NCI-H2107 (cell line): Measurements from ENCODE around the gene PCDHB9.
"Not testable (repeated sequence)": the region's sequence is repeated elsewhere in the genome, so short reads cannot be mapped to it uniquely, and the experiment has no call there.

Experiments used
- DNase-seq: peaks from one replicate; lab custom pipeline; 2025; lab: John Stamatoyannopoulos, UW

The PCDHB9 gene

DNA sequence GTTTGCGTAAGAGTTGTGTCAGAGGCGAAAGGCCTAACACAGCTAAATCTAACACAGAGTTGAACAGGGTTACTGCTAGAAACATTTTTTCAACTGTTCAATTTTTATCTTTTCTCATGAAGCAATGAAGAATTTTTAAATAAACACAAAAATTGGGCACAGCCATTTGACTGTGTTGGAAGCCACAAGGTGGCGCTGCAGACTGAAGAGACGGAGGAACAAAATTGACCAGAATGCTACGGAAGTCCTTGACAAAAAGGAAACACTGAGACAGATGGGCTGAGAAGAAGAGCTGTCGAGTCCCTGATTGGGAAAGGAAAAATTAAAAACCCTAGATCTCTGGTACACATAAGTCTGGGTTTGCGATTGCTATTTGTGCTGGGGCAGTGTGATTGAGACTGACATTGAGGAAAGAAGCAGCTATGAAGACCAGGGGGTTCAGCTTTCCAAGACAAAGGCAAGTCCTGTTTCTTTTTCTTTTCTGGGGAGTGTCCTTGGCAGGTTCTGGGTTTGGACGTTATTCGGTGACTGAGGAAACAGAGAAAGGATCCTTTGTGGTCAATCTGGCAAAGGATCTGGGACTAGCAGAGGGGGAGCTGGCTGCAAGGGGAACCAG is at the start of gene PCDHB9:
Gene PCDHB9 (plus strand): TSS at position 265 of the 616 bp plus-strand sequence. CDS start 158 bp downstream, at position 423.
- DNase-seq: peak; percentile 12

DNA sequence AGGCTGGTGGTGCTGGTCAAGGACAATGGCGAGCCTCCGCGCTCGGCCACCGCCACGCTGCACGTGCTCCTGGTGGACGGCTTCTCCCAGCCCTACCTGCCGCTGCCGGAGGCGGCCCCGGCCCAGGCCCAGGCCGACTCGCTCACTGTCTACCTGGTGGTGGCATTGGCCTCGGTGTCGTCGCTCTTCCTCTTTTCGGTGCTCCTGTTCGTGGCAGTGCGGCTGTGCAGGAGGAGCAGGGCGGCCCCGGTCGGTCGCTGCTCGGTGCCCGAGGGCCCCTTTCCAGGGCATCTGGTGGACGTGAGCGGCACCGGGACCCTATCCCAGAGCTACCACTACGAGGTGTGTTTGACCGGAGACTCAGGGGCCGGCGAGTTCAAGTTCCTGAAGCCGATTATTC is 49.6 kb upstream of the PCDHB9 start:
- DNase-seq: not testable (repeated sequence)

DNA sequence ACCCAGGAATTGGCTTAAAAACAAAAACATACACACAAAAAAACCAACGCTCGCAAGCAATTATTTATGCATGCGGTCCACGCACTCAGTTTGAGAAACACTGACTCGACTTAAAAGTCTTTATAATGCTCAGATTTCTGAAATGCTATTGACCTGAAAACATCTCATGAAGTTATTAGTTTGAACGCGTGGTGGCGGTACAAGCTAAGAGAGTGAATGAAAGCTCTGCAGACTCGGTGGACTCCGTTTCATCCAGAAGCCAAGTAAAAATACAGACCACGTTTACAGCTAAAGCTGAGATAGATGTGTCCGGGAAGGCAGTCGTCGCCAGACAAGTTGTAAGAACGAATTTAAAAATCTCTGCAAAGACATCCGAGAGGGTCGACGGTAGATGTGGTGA is 37.1 kb upstream of the PCDHB9 start, which contains the start of gene PCDHB6:
Gene PCDHB6 (plus strand): TSS at position 246 of the 400 bp plus-strand sequence. CDS start 201 bp downstream, outside the sequence.
- DNase-seq: no peak

DNA sequence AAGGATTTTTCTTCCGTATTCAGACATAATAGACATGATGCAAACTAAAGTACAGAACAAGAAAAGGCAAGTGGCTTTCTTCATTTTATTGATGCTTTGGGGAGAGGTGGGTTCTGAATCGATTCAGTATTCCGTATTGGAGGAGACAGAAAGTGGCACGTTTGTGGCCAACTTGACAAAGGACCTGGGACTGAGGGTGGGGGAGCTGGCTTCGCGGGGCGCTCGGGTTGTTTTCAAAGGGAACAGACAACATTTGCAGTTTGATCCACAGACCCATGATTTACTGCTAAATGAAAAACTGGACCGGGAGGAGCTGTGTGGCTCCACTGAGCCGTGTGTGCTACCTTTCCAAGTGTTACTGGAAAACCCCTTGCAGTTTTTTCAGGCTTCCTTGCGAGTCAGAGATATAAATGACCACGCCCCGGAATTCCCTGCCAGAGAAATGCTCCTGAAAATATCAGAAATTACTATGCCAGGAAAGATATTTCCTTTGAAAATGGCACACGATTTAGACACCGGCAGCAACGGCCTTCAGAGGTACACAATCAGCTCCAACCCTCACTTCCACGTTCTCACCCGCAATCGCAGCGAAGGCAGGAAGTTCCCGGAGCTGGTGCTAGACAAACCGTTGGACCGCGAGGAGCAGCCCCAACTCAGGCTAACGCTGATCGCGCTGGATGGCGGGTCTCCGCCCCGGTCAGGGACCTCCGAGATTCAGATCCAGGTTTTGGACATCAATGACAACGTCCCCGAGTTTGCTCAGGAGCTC is 36.6 kb upstream of the PCDHB9 start:
- DNase-seq: no peak

DNA sequence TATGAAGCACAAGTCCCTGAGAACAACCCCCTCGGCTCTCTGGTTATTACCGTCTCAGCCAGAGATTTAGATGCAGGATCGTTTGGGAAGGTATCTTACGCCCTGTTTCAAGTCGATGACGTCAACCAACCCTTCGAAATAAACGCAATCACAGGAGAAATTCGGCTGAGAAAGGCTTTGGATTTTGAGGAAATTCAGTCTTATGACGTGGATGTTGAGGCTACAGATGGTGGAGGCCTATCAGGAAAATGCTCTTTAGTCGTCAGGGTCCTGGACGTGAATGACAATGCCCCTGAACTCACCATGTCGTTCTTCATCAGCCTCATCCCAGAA is 36.0 kb upstream of the PCDHB9 start:
- no peak for DNase-seq

DNA sequence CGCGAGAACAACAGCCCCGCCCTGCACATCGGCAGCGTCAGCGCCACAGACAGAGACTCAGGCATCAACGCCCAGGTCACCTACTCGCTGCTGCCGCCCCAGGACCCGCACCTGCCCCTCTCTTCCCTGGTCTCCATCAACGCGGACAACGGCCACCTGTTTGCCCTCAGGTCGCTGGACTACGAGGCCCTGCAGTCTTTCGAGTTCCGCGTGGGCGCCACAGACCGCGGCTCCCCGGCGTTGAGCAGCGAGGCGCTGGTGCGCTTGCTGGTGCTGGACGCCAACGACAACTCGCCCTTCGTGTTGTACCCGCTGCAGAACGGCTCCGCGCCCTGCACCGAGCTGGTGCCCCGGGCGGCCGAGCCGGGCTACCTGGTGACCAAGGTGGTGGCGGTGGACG is 35.3 kb upstream of the PCDHB9 start:
- not testable (repeated sequence) for DNase-seq

DNA sequence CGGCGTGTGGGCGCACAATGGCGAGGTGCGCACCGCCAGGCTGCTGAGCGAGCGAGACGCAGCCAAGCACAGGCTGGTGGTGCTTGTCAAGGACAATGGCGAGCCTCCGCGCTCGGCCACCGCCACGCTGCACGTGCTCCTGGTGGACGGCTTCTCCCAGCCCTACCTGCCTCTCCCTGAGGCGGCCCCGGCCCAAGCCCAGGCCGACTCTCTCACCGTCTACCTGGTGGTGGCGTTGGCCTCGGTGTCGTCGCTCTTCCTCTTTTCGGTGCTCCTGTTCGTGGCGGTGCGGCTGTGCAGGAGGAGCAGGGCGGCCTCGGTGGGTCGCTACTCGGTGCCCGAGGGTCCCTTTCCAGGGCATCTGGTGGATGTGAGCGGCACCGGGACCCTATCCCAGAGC is 34.9 kb upstream of the PCDHB9 start:
- DNase-seq: not testable (repeated sequence)

- no peak for DNase-seq
These were observed 31.2 kb upstream of the PCDHB9 start for GRCh38 chr5:141155540-141156374.

DNA sequence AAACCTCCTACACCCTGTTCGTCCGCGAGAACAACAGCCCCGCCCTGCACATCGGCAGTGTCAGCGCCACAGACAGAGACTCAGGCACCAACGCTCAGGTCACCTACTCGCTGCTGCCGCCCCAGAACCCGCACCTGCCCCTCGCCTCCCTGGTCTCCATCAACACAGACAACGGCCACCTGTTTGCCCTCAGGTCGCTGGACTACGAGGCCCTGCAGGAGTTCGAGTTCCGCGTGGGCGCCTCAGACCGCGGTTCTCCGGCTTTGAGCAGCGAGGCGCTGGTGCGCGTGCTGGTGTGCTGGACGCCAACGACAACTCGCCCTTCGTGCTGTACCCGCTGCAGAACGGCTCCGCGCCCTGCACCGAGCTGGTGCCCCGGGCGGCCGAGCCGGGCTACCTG is 29.6 kb upstream of the PCDHB9 start:
- not testable (repeated sequence) for DNase-seq

DNA sequence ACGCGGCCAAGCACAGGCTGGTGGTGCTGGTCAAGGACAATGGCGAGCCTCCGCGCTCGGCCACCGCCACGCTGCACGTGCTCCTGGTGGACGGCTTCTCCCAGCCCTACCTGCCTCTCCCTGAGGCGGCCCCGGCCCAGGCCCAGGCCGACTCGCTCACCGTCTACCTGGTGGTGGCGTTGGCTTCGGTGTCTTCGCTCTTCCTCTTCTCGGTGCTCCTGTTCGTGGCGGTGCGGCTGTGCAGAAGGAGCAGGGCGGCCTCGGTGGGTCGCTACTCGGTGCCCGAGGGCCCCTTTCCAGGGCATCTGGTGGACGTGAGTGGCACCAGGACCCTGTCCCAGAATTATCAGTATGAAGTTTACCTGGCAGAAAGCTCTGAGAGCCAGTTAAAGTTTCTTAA is 29.1 kb upstream of the PCDHB9 start:
- not testable (repeated sequence) for DNase-seq

GRCh38 chr5:141172381-141173204 is 14.4 kb upstream of the PCDHB9 start, which contains the start of gene PCDHB7:
Gene PCDHB7 (plus strand): TSS chr5:141172644. CDS start chr5:141172836, 192 bp downstream.
- no peak for DNase-seq

DNA sequence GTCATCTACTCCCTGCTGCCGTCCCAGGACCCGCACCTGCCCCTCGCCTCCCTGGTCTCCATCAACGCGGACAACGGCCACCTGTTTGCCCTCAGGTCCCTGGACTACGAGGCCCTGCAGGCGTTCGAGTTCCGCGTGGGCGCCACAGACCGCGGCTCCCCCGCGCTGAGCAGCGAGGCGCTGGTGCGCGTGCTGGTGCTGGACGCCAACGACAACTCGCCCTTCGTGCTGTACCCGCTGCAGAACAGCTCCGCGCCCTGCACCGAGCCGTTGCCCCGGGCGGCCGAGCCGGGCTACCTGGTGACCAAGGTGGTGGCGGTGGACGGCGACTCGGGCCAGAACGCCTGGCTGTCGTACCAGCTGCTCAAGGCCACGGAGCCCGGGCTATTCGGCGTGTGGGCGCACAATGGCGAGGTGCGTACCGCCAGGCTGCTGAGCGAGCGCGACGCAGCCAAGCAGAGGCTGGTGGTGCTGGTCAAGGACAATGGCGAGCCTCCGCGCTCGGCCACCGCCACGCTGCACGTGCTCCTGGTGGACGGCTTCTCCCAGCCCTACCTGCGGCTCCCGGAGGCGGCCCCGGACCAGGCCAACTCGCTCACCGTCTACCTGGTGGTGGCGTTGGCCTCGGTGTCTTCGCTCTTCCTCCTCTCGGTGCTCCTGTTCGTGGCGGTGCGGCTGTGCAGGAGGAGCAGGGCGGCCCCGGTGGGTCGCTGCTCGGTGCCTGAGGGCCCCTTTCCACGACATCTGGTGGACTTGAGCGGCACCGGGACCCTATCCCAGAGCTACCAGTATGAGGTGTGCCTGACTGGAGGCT is 12.5 kb upstream of the PCDHB9 start:
- DNase-seq: not testable (repeated sequence)

DNA sequence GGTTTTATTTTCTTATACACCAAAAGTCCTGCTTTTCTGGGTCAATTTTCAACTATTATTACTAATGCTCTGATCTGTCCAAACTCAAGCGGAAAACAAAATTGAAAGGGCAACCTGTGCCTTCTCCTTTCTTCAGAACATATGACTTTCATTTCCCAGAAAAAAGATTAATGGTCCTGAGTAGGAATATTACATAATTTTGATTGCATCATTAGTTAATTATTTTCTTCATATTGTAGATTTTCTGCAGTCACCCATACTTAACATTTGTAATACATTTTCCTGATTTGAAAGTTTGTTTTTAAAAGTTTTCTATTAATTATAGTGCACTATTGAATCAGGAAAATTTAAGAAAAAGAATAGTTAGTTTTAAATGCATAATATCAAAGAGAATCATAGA is 11.0 kb upstream of the PCDHB9 start:
- no peak for DNase-seq

GRCh38 chr5:141177577-141178191 is 9.3 kb upstream of the PCDHB9 start, which contains the start of gene PCDHB8:
Gene PCDHB8 (plus strand): TSS chr5:141177790. CDS start chr5:141178035, 245 bp downstream.
- not testable (repeated sequence) for DNase-seq

- DNase-seq: not testable (repeated sequence)
These were observed 7.6 kb upstream of the PCDHB9 start for GRCh38 chr5:141179371-141179770.

DNA sequence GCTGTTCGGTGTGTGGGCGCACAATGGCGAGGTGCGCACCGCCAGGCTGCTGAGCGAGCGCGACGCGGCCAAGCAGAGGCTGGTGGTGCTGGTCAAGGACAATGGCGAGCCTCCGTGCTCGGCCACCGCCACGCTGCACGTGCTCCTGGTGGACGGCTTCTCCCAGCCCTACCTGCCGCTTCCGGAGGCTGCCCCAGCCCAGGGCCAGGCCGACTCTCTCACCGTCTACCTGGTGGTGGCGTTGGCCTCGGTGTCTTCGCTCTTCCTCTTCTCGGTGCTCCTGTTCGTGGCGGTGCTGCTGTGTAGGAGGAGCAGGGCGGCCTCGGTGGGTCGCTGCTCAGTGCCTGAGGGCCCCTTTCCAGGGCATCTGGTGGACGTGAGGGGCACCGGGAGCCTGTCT is 7.1 kb upstream of the PCDHB9 start:
- not testable (repeated sequence) for DNase-seq

DNA sequence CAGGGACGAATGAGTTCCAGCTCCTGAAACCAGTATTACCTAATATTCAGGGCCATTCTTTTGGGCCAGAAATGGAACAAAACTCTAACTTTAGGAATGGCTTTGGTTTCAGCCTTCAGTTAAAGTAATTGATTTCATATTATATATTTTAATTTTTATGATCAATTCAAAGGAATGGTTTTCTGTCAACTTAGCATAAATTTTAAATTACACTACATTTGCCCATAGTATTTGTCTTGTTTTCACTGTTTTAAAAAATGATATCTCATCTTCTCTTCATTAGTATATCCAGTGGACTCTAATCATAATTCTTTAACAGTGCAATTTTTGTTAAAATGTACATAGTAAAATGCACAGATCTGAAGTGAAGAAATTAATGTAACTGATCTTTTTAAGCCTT is 6.6 kb upstream of the PCDHB9 start:
- DNase-seq: no peak

DNA sequence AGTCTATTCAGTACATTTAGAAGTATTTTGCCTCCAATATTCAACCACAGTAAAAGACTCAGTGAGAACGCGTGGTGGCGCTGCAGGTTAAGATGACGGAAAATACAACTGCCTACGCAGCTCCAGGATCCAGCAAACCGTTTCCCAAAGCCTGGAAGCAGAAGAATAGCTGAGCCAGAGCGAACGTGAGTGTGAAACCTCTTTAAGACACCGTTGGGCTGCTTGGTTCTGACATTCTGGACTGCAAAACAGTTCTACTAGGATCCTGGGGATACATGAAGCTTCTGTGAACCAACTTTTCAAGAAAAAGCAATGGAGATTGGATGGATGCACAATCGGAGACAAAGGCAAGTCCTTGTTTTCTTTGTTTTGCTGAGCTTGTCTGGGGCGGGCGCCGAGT is 4.7 kb upstream of the PCDHB9 start, which contains the start of gene PCDHB16:
Gene PCDHB16 (plus strand): TSS at position 140 of the 400 bp plus-strand sequence. CDS start 173 bp downstream, at position 313.
- no peak for DNase-seq

GRCh38 chr5:141184117-141184855 is 2.7 kb upstream of the PCDHB9 start:
- not testable (repeated sequence) for DNase-seq
